ENCODE data around the gene EZH1. TPM values are rescaled to one million over a fixed set of nuclear protein-coding genes. Genes with fewer than 3 reads are reported as not detected.
A peak's percentile ranks its signal among the peaks of the same experiment; 100 is the strongest.

EZH1 gene
- total RNA-seq, 4 donors from 2014 or later, result 32.6 to 55.2 (median 47.5) TPM

DNA sequence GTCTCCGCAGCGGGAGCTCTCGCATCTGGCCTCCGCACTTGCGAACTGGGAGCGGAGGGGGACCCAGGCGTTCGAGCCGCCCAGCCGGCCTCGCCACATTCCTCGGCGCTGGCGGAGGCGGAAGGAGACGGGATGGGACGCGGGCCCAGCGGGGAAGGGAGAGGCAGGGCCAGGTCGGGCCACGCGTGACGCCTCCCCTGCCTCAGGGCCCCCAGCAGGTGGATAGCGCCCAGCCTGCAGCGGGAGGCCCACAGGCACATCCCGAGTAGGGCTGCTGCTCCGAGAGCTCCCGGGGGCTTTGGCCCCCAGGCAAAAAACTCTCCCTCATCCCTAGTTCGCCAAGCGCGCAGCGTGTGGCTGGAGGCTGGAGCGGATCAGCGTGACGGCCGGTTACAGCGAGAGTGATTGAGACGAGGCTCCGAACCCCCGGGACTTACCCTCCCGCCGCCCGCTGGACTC is 68.8 kb downstream of the EZH1 start:
- intact Hi-C loops (cut with DNase I; ENCODE audit: low total_unique reads), result loop anchor here (2.0 kb wide), 1 partner anchor 57 kb away; no protein-coding TSS in a partner anchor
- ATAC-seq (peak in 1 of 2 donors; percentile 4), DNase-seq (peak in 1 of 2 donors; percentile 72)
- Histone ChIP-seq H3K4me1 (peaks cover 52 to 60% of the 10 kb centered on the region in 2 donors), H3K9me3 (no peaks in the 10 kb centered on the region), H3K4me3 (peak overlapping the region; percentile 76 to 99 (median 97)), H3K36me3 (peaks cover 0 to 23% of the 10 kb centered on the region in 2 donors), H3K27me3 (no peaks in the 10 kb centered on the region), H3K27ac (peak overlapping the region; percentile 93 to 100 (median 98))
- TF ChIP-seq, protein P1, sequence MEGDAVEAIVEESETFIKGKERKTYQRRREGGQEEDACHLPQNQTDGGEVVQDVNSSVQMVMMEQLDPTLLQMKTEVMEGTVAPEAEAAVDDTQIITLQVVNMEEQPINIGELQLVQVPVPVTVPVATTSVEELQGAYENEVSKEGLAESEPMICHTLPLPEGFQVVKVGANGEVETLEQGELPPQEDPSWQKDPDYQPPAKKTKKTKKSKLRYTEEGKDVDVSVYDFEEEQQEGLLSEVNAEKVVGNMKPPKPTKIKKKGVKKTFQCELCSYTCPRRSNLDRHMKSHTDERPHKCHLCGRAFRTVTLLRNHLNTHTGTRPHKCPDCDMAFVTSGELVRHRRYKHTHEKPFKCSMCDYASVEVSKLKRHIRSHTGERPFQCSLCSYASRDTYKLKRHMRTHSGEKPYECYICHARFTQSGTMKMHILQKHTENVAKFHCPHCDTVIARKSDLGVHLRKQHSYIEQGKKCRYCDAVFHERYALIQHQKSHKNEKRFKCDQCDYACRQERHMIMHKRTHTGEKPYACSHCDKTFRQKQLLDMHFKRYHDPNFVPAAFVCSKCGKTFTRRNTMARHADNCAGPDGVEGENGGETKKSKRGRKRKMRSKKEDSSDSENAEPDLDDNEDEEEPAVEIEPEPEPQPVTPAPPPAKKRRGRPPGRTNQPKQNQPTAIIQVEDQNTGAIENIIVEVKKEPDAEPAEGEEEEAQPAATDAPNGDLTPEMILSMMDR (IDR thresholded peaks at IDR 0.05 in 4 of 5, conservative IDR thresholded peaks at IDR 0.05 in 1 of 5), result peak in 2 of 5 experiments; percentile 29 to 32
- TF ChIP-seq POLR2A (IDR thresholded peaks at IDR 0.05), result no peak
- in situ Hi-C loops (cut with MboI; ENCODE audit: low sequenced_read_pairs in 4 of 4), result loop anchor here in 3 of 4 donors (10.0 to 25.0 kb wide), 2 partner anchors 61 to 89 kb away; partner anchors contain the start of gene PSMC3IP (in 2 of the 3)

DNA sequence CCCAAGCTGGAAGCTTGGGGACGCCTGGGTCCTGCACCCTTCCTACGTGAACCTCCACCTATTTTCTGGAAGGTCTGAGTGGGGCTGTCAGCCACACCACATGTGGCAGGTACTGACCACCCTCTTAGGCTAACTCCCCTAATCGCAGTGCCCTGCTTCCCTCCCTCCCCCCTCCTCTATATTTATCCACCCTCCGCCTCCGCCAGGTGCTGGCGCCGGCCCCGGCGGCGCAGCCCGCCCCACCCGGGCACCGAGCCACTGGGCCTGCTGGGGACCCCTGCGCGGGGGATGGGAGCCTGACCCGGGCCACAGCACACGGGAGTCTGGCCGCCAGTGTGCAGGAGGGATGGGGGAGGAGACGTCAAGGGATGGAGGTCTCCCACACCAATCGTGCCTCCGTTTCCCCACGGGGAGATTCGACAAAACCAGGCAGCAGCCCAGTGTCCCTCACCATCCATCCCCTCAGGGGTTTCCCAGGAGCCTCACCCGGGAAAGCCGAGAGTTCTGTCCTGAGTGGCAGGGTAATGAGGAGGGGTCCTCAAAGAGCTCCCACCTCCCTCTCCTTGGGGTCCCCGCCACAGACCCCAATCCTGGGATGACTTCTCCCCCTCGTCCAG is 69.4 kb downstream of the EZH1 start:
- H3K9me3 ChIP-seq, result no peaks in the 10 kb centered on the region
- H3K4me1 ChIP-seq, result peaks cover 47 to 56% of the 10 kb centered on the region in 2 donors
- TF ChIP-seq, protein P1 (IDR thresholded peaks at IDR 0.05 in 4 of 5, conservative IDR thresholded peaks at IDR 0.05 in 1 of 5), result no peak
- peak in 1 of 2 donors; percentile 7 for TF ChIP-seq POLR2A (IDR thresholded peaks at IDR 0.05)
- ATAC-seq (no peak), DNase-seq (peak in 1 of 2 donors; percentile 57)
- H3K4me3 ChIP-seq, result peak overlapping the region; percentile 76 to 99 (median 97)
- no peaks in the 10 kb centered on the region for H3K27me3 ChIP-seq
- in situ Hi-C loops (cut with MboI; ENCODE audit: low sequenced_read_pairs in 4 of 4) (loop anchor here in 3 of 4 donors (10.0 to 25.0 kb wide), 2 partner anchors 61 to 88 kb away; partner anchors contain the start of gene PSMC3IP (in 2 of the 3)), intact Hi-C loops (cut with DNase I; ENCODE audit: low total_unique reads) (no loop called here)
- H3K36me3 ChIP-seq, result peaks cover 0 to 29% of the 10 kb centered on the region in 2 donors
- peak overlapping the region; percentile 93 to 100 (median 98) for H3K27ac ChIP-seq

DNA sequence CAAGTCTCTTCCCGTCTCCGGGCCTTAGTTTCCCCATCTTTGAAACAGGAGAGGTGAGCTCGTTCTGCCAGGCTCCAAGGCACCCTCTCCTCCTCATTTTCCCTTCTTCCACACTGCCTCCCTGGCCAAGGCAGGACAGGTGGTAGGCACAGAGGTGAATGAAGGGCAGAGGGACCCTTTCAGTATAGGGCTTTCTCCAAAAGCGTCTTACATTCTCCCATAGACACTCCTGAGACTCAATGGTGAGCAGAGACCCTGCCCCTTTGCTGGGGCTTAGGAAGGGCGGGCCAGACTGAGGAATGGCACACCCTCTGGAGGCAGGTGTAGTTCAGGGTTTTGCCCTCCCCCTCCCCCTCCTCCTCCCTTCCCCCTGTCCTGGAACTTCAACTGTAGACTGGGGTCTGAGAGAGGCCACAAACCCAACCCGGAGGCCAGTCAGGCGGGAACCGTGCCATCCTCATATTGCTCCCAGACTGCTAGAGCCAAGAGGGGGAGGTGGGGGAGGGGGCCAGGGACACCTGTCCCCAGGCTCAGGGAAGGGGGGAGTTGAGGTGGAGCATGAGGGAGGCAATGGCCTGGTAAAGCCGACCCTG is 70.0 kb downstream of the EZH1 start:
- H3K36me3 ChIP-seq, result peaks cover 0 to 30% of the 10 kb centered on the region in 2 donors
- intact Hi-C loops (cut with DNase I; ENCODE audit: low total_unique reads) (no loop called here), in situ Hi-C loops (cut with MboI; ENCODE audit: low sequenced_read_pairs in 4 of 4) (loop anchor here in 3 of 4 donors (10.0 to 25.0 kb wide), 2 partner anchors 60 to 88 kb away; partner anchors contain the start of gene PSMC3IP (in 2 of the 3))
- H3K4me3 ChIP-seq, result peak overlapping the region; percentile 76 to 99 (median 97)
- DNase-seq (peak in 1 of 2 donors; percentile 77), ATAC-seq (no peak)
- no peaks in the 10 kb centered on the region for H3K27me3 ChIP-seq
- H3K4me1 ChIP-seq, result peaks cover 41 to 50% of the 10 kb centered on the region in 2 donors
- TF ChIP-seq POLR2A (IDR thresholded peaks at IDR 0.05), result no peak
- TF ChIP-seq, protein P1 (IDR thresholded peaks at IDR 0.05 in 4 of 5, conservative IDR thresholded peaks at IDR 0.05 in 1 of 5), result no peak
- H3K27ac ChIP-seq, result peak overlapping the region; percentile 93 to 100 (median 98)
- H3K9me3 ChIP-seq, result no peaks in the 10 kb centered on the region

DNA sequence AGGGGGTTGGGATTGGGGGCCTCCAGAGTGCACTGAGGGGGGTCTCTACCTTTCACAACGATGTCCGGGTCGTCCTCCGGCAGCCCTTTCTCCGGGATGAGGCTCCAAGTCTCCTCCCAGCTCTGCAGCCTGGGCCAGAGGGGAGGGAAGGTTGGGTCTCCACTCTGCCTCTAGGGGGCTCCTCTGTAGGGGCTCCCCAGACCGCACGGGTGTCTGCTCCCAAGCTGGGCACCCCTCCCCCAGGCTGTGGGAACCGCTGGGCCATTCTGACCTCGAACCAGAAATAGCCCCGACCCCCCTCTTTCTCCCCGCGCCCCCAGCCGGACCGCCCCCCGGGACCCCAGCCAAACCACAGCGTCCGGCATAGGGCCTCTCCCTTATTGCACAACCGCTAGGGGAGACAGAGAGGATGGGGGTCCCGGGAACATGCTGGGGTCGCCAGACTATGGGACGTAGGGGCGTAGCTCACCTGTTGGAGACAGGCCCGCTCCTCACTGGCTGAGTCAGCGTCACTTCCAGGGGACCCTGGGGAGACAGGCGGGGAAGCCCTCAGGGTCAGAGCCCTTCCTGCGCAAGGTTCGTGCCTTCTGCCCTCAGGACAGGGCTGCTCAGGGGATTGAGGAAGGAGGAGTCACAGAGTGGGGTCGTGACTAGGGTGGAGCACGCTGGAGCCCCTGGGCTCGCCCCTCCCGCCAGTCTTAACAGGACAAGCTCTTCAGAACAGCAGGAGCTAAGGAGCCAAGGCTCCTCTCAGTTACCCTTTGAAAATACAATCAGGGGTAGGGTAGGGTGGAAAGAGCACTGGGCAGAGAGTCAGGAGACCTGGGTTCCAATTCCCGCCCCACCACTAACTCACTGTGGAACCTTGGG is 70.7 kb downstream of the EZH1 start:
- ATAC-seq, result no peak
- Histone ChIP-seq H3K27me3 (no peaks in the 10 kb centered on the region), H3K4me1 (peaks cover 41 to 50% of the 10 kb centered on the region in 2 donors), H3K9me3 (no peaks in the 10 kb centered on the region), H3K27ac (peak overlapping the region; percentile 93 to 100 (median 98)), H3K36me3 (peaks cover 0 to 36% of the 10 kb centered on the region in 2 donors), H3K4me3 (peak overlapping the region; percentile 76 to 99 (median 97))
- intact Hi-C loops (cut with DNase I; ENCODE audit: low total_unique reads), result no loop called here
- TF ChIP-seq POLR2A (IDR thresholded peaks at IDR 0.05), result no peak
- TF ChIP-seq, protein P1 (IDR thresholded peaks at IDR 0.05 in 4 of 5, conservative IDR thresholded peaks at IDR 0.05 in 1 of 5), result peak in 4 of 5 experiments; percentile 43 to 60 (median 46)
- DNase-seq, result peak in 1 of 2 donors; percentile 70
- in situ Hi-C loops (cut with MboI; ENCODE audit: low sequenced_read_pairs in 4 of 4), result loop anchor here in 1 of 4 donors (10.0 kb wide), 1 partner anchor 59 kb away; no protein-coding TSS in a partner anchor
